Measurements from ENCODE around the gene UBE2U.

The UBE2U gene

GRCh38 chr1:64309431-64309831 lies 106.0 kb downstream of the UBE2U start:
- no peak for TF ChIP-seq ZNF274 (IDR thresholded peaks at IDR 0.05; ENCODE audit: low read depth, low read length)
- H3K4me3 ChIP-seq (ENCODE audit: low read length): no peak overlapping the region

GRCh38 chr1:64310760-64311159 lies 107.3 kb downstream of the UBE2U start:
- TF ChIP-seq ZNF274 (IDR thresholded peaks at IDR 0.05; ENCODE audit: low read depth, low read length): no peak
- H3K4me3 ChIP-seq (ENCODE audit: low read length): no peak overlapping the region

DNA sequence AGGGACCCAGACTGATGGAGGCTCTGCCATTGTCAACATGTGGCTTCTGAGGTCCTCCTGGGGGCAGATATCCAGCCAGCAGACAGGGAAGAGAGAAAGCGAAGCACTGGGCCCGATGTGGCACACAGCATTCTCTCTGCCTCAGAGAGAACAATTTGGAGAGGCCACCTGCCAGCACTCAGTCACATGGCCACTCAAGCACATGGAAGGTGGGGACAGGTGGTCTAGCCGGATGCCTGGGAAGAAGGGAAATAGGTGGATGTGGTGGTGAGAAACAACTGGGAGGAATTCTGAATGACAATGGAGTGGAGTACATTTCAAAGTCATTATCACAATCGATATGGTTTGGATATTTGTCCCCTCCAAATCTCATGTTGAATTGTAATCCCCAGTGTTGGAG lies 109.0 kb downstream of the UBE2U start:
- H3K4me3 ChIP-seq (ENCODE audit: low read length): no peak overlapping the region
- TF ChIP-seq ZNF274 (IDR thresholded peaks at IDR 0.05; ENCODE audit: low read depth, low read length): no peak

DNA sequence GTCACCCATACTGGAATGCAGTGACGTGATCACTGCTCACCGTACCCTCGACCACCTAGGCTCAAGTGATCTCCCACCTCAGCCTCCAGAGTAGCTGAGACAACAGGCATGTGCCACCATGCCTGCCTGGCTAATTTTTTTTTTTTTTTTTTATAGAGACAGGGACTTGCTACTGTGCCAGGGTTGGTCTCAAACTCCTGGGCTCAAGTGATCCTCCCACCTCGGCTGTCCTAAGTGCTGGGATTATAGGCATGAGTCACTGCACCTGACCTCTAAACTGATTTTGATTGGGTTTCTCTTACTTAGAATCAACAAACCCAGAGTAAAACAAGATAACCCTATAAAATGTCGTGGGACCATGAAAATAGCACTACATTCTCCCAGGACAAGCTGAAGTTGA lies 112.0 kb downstream of the UBE2U start:
- no peak for TF ChIP-seq ZNF274 (IDR thresholded peaks at IDR 0.05; ENCODE audit: low read depth, low read length)

More for the DNA sequence above, 112.0 kb downstream of the UBE2U start:
- H3K4me3 ChIP-seq (ENCODE audit: low read length): no peak overlapping the region

Measured in GM08714 (cell line).